Stimulated activated CD8-positive, alpha-beta memory T cell treated with anti-CD3 and anti-CD28 coated beads, Interleukin-4, amount 100 ng/mL, for 4 hours (primary cell): ENCODE results near the gene ITPR1.

Source experiments
- DNase-seq, 2 donors: peaks; one replicate each; pipeline ENCODE4 v3.0.0-alpha.2; 2020; ENCODE audit warnings: low read depth in 2 of 2, low spot score in 1 of 2

Gene ITPR1

GRCh38 chr3:4478261-4478660, 14.9 kb upstream of the ITPR1 start:
- no peak for DNase-seq

DNA sequence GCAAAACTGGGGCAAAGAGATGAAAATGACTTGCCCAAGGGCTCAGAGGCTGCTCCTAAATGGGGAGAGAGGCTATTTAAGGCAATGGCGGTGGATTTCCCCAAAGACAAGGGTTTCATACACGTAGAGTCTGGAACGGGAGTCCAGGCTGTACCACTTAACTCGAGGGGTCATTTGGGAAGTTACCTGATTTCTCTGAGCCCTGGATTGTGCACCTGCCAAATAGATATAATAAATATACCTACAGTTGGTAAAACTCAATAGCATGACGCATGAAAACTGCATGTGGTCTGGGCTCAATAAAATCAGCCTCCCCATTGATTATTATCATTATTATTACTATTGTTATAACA, 1.3 kb upstream of the ITPR1 start:
- no peak for DNase-seq

DNA sequence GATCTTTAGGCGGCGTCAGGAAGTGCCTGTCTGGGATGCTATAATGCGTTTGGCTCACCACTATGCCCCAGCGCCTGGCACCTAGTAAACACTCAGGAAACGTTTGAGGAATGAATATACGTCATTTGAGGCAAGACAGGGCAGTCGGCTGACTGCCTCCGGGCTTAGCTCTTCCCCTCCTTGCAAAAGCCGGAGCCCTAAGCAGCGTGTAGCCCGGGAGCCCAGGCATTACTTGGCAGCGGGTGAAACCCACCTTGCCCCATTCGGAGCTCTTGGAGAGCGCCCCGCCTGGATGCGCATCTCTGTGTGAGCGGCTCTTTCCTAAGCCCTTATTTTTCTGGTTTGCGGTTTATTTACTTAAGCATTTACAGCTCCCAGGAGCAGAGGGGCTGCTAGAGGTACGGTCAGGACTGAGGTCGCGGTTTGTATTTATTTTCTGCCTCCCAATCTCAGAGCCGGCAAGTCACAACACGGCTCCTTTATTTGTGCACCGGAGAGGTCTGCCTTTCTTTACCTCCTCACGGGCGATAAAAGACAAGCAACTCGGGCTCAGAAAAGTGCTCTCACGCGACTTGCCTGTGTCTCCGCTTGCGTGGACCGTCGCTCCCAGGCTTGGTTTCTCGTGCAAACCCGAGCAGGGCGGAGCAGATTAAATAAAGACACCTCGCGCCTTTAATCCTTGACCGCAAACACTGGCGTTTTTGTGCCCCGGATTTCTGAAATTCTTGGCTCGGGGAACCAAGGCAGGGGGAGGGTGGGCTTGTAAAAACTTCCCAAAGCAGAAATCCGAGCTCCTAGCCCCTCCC, 737 bp upstream of the ITPR1 start:
- DNase-seq = no peak

- no peak for DNase-seq
These were observed 1.1 kb downstream of the ITPR1 start for GRCh38 chr3:4493941-4494894.

GRCh38 chr3:4494895-4495264, 1.7 kb downstream of the ITPR1 start:
- no peak for DNase-seq

DNA sequence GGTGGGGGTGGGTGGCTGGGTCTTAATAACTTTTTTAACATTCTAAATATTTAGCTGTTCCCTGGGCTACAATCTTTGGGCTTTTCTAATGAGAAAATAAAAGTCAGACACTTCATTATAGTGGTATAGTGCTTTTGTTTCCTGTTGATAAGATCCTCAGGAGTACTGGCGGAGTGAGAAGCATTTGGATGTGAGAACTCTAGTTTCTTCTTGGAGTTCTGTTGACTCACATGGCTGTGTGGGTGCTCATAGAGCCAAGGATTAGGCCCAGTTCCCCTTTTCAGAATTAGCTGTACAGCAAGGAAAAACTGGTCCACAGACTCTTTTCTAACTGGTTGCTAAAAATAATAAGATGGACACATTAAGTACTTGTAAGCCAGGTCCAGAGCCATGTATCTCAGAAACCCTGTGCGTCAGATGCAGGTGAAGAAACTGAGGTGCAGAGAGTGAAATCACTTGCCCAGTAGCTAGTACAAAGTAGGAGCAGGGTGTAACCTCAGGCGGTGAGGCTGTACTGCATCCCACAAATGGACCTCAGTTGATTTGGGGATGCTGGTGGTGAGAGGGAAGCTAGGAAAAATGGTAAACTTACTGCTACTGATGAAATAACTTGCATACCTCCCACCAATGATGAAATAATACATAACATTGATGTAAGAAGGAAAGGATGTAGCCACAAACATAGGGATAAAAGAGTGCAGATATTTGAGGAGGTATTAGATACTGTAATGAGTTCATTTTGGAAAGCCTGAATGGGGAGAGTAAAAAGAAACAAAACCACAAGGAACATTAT, 2.3 kb downstream of the ITPR1 start:
- no peak for DNase-seq

DNA sequence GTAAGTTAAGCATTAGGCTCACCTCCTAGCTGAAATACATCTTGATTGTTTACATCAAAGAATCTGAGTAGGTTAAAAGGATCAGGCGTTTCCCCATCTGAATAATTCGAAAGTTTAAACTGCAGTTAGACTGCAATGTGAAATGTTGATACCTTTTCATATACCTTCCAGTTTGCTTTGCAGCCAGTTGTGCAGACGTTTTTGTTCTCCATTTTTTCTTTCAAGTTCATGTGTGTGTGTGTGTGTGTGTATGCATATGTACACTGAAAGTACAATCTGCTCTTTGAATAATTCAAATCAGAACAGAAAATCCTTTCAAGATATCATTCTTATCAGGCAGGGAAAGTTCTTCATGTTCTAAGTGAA, 2.9 kb downstream of the ITPR1 start:
- DNase-seq = no peak

DNA sequence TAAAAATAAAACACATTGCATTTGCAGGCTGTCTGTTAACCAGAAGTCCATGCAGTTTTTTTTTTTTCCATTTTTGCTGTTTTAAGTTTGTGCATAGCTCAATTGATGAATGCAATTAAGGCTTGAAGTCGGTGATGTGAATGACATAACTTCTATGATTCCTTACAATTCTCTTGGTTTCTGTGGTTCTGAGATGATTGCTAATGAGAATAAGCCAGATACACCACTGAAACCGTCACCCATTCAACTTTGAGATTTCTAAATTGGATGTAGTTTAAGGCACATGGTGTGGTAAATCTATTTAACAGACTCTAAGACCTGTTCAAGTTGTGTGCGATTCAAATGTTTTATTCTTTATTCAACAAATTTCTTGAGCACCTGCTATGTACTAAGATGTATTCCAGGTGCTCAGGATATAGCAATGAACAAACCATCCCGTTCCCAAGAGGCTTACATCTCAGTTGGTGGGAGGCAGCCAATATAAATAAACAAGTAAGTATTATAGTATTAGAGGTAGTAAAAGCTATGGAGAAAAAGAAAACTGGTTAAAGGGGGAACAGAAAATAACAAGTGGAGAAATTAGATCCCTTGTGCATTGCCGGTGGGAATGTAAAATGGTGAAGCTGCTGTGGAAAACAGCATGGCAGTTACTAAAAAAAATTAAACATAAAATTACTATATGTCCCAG, 4.0 kb downstream of the ITPR1 start:
- no peak for DNase-seq

- no peak for DNase-seq
These were observed 4.7 kb downstream of the ITPR1 start for GRCh38 chr3:4497843-4498324.

DNA sequence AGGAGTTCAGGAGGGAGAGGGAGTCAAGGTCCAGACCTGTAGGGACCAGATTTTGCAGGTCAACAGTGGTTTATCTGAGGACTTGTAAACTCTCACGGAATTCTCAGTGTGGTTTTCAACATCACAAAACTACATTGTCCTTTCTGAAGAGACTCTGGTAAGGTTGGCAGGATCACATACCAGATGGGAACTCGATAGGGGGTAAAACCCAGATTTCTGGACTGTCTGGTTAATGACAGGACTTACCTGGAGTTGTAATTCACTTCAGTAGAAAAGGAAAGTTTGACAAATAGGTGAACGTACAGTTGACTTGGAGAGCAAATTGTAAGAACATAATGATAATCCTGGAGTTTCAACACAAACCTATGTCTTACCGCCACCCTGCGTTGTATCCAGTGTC, 5.3 kb downstream of the ITPR1 start:
- no peak for DNase-seq

DNA sequence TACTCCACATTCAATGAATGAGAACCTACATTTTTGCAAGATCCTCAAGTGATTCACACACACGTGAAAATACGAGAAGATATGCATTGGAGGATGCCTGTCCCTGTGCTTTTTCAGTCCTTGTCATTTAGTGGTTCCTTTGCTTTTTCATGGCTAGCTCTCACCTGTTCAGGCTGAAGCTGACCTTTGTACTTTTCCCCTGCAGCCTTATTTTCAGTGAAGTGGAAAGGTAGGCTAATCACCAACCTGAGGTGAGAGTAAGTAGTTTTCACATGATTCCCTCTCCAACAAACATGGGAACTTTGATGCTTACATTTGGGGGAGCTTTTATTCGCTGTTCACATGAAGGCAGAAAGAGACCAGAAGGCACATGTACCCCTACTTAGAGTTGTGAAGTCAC, 8.3 kb downstream of the ITPR1 start:
- DNase-seq = no peak

DNA sequence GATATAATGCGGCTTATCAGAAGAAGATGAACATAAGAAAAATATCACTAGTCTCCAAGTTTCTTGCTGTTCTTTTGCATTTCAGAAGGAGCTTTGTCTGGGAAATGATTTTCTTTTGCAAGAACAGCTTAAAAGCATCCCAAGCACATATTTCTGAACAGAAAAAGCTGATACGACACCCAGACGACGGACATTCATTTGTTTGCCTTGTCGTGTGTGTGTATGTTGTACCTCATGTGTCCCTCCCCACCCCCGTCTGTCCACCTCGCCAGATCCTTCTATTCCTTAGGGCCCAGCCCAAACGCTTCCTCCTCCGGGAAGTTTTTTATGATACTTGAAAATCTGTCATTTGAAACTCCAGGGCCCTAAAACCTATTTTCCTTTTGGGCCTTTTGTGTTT, 8.8 kb downstream of the ITPR1 start:
- no peak for DNase-seq

DNA sequence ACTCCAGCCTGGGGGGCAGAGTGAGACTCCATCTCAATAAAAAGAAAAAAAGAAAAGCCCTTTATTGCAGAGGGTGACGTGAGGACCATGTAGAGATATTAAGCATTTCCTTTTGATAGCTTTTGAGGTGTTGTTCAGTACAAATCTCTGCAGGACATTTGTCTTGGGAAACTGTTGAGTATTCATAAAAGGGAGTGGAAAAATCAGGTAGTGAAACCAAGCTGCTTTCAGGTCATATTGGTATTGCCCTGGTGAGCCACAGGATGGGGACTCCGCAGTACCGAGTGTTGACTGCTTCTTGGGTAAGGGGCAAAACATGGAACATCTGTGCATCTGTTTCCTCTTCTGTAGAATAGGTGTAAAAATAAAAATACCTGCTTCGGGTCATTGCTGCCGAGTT, 9.9 kb downstream of the ITPR1 start:
- DNase-seq = no peak

DNA sequence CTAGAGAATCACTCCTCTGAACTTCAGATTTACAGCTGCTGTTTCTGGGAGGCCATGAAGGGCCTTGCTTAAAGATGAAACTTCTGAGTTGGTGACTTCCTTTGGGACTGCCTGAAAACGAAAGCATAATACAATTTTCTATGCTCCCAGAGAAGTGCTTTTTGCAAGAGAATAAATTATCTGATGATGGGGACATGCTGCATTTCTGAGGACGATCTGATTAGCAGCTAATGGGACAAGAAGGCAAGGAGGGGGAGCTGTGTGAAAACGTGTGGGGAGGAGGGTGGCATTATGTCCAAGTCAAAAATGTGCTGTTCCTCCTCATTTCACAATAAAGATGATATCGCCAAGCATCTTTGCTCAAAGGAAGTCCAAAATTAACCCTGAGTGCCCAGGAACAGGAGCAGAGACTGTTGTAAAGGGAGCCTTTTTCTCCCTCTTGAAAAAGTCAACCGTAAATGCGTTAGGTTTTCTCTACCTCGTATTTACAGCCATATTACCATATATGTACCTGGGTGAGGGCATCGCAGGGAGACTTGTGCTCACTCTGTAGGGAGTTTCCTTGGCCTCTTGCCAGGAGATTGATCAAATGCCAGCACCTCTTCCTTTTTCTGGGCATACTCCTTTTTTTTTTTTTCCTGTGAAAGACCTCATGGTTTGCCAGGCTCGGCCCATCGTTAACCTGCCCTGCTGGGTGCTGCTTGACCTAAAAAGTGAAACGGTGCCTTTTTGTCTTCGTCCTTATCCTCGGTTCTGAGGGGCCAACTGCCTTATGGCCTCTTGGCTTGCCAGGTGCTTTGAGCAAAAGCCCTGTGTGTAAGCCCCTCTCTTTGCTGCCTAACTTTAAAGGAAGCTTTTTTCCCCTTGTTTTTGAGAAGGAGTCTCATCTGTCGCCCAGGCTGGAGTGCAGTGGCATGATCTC, 11.5 kb downstream of the ITPR1 start:
- DNase-seq = no peak

GRCh38 chr3:4505688-4506558, 12.8 kb downstream of the ITPR1 start:
- DNase-seq = no peak

- no peak for DNase-seq
These were observed 13.4 kb downstream of the ITPR1 start for GRCh38 chr3:4506559-4507023.

- no peak for DNase-seq
These were observed 14.0 kb downstream of the ITPR1 start for GRCh38 chr3:4507024-4507596.
